GM23248 (cell line): ENCODE measurements around the gene NACC2. TPM values are rescaled to one million over a fixed set of nuclear protein-coding genes. Genes with fewer than 3 reads are reported as not detected.
A peak's percentile ranks its signal among the peaks of the same experiment; 100 is the strongest.

ENCODE experiments used
- DNase-seq: peaks from one replicate; pipeline ENCODE4 v3.0.0-alpha.2; 2015
- H2AFZ ChIP-seq: fragments of 200-600 bp; sonication (generic); 2 replicates; pipeline ENCODE4 v1.6.1; 2016; ENCODE audit warnings: antibody characterized with exemption
- H3F3A ChIP-seq: fragments of 200-600 bp; sonication (generic); 2 replicates; pipeline ENCODE4 v1.6.1; 2016; ENCODE audit warnings: mild to moderate bottlenecking, antibody characterized with exemption, mixed run types; ENCODE audit not compliant: insufficient read depth
- H3K27ac ChIP-seq: fragments of 200-600 bp; sonication (generic); 2 replicates; pipeline ENCODE4 v1.5.1; 2016; ENCODE audit warnings: mild to moderate bottlenecking
- H3K27me3 ChIP-seq: fragments of 200-600 bp; sonication (generic); replicated peaks from 2 replicates; pipeline ENCODE4 v1.6.1; 2016; ENCODE audit warnings: mild to moderate bottlenecking; ENCODE audit not compliant: insufficient read depth
- H3K36me3 ChIP-seq: fragments of 200-600 bp; sonication (generic); 2 replicates; pipeline ENCODE4 v1.6.1; 2016; ENCODE audit warnings: low read depth, mild to moderate bottlenecking
- H3K4me1 ChIP-seq: fragments of 200-600 bp; sonication (generic); 2 replicates; pipeline ENCODE4 v1.6.1; 2016; ENCODE audit warnings: mild to moderate bottlenecking; ENCODE audit not compliant: insufficient read depth
- H3K4me2 ChIP-seq: fragments of 200-600 bp; sonication (generic); one replicate; pipeline ENCODE4 v1.6.1; 2016; ENCODE audit warnings: mild to moderate bottlenecking; ENCODE audit not compliant: unreplicated experiment
- H3K4me3 ChIP-seq: fragments of 200-600 bp; sonication (generic); 2 replicates; pipeline ENCODE4 v1.5.1; 2016; ENCODE audit warnings: mild to moderate bottlenecking
- H3K79me2 ChIP-seq: fragments of 200-600 bp; sonication (generic); 2 replicates; pipeline ENCODE4 v1.6.1; 2016; ENCODE audit warnings: mild to moderate bottlenecking; ENCODE audit not compliant: insufficient read depth
- H3K9ac ChIP-seq: fragments of 200-600 bp; sonication (generic); 2 replicates; pipeline ENCODE4 v1.6.1; 2016; ENCODE audit warnings: mild to moderate bottlenecking
- H3K9me2 ChIP-seq: fragments of 200-600 bp; sonication (generic); 2 replicates; pipeline ENCODE4 v1.6.1; 2016; ENCODE audit warnings: mixed run types, mild to moderate bottlenecking, moderate library complexity; ENCODE audit not compliant: insufficient read depth
- H3K9me3 ChIP-seq: fragments of 200-600 bp; sonication (generic); one replicate; pipeline ENCODE4 v1.6.1; 2017; ENCODE audit warnings: low read depth
- H4K20me1 ChIP-seq: fragments of 200-600 bp; sonication (generic); 2 replicates; pipeline ENCODE4 v1.6.0; 2016; ENCODE audit not compliant: insufficient read depth
- EZH2 ChIP-seq: fragments of 200-600 bp; sonication (generic); IDR thresholded peaks from 2 replicates; pipeline ENCODE4 v1.6.1; 2018; ENCODE audit warnings: antibody characterized with exemption, mild to moderate bottlenecking; ENCODE audit not compliant: insufficient read depth, poor library complexity, severe bottlenecking
- EZH2phosphoT487 ChIP-seq: fragments of 200-600 bp; sonication (generic); IDR thresholded peaks from 2 replicates; pipeline ENCODE4 v1.6.1; 2018; ENCODE audit warnings: antibody characterized with exemption, moderate library complexity, mild to moderate bottlenecking, low read depth; ENCODE audit not compliant: insufficient read depth
- WGBS, 2 experiments: methylation state at CpG; one replicate each; pipeline ENCODE4 v1.1.6; 2015 to 2017; ENCODE audit warnings: low lambda C conversion rate in 2 of 2, low coverage in 1 of 2; ENCODE audit errors: missing lambda C conversion rate in 2 of 2; 5-methylcytosine and 5-hydroxymethylcytosine counted together
- in situ Hi-C: fragments of 300-500 bp; cut with MboI; formaldehyde crosslinking; loops from 2 replicates; pipeline ENCODE4 v1.15.0; 2020
- polyA plus RNA-seq: library from polyadenylated mRNA; unstranded; fragments of >200 nt; fragmentation: Nextera tagmentation; extraction: Ambion mirVana; gene quantifications from 2 replicates; pipeline ENCODE4 v1.2.1, GENCODE V29; 2016
- total RNA-seq: library from RNA; depleted of rRNA; stranded (reverse); fragments of >200 nt; shearing (Covaris generic); gene quantifications from 2 replicates; pipeline ENCODE4 v1.2.3, GENCODE V29; 2014; rRNA removed

Gene NACC2, protein sequence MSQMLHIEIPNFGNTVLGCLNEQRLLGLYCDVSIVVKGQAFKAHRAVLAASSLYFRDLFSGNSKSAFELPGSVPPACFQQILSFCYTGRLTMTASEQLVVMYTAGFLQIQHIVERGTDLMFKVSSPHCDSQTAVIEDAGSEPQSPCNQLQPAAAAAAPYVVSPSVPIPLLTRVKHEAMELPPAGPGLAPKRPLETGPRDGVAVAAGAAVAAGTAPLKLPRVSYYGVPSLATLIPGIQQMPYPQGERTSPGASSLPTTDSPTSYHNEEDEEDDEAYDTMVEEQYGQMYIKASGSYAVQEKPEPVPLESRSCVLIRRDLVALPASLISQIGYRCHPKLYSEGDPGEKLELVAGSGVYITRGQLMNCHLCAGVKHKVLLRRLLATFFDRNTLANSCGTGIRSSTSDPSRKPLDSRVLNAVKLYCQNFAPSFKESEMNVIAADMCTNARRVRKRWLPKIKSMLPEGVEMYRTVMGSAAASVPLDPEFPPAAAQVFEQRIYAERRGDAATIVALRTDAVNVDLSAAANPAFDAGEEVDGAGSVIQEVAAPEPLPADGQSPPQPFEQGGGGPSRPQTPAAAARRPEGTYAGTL
- total RNA-seq (30.7 and 35.9 TPM in 2 replicates), polyA plus RNA-seq (5.2 and 5.3 TPM in 2 replicates)

DNA sequence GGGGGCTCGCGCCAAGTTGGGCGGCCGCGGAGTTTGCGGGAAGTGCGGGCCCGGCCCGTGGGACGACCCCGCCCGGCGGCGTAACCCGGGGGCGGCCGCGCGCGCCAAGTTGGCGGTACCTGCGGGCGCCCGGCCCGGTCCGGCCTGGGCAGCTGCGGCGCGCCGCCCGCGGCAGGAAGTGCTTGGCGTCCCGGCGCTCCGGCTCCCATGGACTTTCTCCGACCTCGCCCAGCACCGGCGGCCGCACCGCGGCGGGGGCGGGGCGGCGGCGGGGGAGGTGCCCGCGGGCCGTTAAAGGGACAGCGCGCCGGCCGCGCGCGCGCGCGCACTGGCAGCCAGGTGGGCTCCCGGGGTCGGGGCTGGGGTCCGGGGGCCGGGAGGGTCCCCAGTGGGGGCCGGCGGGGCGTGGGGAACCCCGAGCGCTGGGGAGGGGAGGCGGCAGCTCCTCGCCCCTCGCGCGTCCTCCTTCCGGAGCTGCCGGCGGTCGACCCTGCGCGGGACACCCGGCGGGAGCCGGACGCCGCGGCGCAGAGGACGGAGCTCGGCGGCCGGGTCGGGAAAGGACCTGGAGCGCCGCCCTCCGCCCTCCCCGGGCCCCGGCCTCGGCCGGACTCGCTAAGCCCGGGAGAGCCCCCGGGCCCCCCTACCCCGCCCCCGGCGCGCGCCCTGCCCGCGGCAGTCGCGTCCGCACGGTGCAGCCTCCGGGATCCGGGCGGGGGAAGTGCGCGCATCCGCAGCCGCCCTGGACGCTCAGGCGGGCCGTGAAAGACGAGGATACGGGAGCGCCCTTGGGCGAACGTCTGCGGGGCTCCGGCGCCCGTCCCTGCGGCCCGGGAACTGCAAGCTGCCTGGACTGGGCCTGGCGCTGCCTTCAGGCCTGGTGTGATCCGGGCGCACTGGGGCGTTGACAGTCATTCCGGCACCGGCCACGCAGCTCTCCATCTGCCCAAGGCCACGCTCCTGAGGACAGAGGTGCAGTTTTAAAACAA is at the start of gene NACC2:
Gene NACC2, minus strand, starts transcription at position 220 of the 989 bp plus-strand sequence. CDS start 44,768 bp downstream, outside the sequence.
- peaks cover 15% of the 10 kb centered on the region for H3K4me1 ChIP-seq
- H4K20me1 ChIP-seq, result no peaks in the 10 kb centered on the region
- TF ChIP-seq EZH2phosphoT487, result no peak
- TF ChIP-seq EZH2, result no peak
- in situ Hi-C loops, result no loop called here
- H3K4me3 ChIP-seq, result peak within 1 kb of the TSS; percentile 85
- 2 to 3% methylated on average over 42 to 81 of the region's 143 CpGs for WGBS, 2 experiments
- DNase-seq, result peak; percentile 84
- no peaks in the 10 kb centered on the region; the same call in 1 of the 2 replicates for H3F3A ChIP-seq
- peak within 1 kb of the TSS; percentile 62 for H2AFZ ChIP-seq
- H3K9me2 ChIP-seq, result no peaks in the 10 kb centered on the region
- H3K4me2 ChIP-seq, result peak within 1 kb of the TSS; percentile 87
- H3K27ac ChIP-seq, result peak within 1 kb of the TSS; percentile 56
- no peaks in the 10 kb centered on the region for H3K36me3 ChIP-seq
- no peaks in the 10 kb centered on the region for H3K27me3 ChIP-seq
- H3K9me3 ChIP-seq, result no peaks in the 10 kb centered on the region
- H3K79me2 ChIP-seq, result peaks cover 42% of the 10 kb centered on the region
- H3K9ac ChIP-seq, result peak within 1 kb of the TSS; percentile 85

DNA sequence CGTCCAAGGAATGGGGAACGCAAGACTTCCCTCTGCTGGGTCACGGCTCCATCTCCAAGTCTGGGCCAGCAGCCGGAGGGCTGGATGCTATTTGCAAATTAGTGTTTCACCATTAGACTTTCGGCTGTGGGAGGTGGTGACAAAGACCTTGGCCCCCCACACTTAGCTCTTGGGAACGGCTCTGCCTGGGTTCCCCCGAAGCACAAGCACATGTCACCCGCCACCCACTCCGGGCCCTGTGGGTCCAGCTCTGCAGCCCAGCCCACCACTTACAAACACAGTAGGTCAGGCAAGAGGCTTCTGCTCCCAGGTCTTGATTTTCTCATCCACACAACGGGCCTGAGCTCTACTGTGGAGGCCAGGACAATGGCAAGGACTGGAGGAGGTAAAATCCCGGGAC is 49.4 kb upstream of the NACC2 start:
- no peaks in the 10 kb centered on the region for H3K4me1 ChIP-seq
- no peak for TF ChIP-seq EZH2phosphoT487
- TF ChIP-seq EZH2, result no peak
- H3K79me2 ChIP-seq, result no peaks in the 10 kb centered on the region
- H3K4me2 ChIP-seq, result no peak overlapping the region
- no peak overlapping the region for H3K9ac ChIP-seq
- H3K9me3 ChIP-seq, result no peaks in the 10 kb centered on the region
- no peaks in the 10 kb centered on the region for H3F3A ChIP-seq
- H4K20me1 ChIP-seq, result no peaks in the 10 kb centered on the region
- H3K27ac ChIP-seq, result no peak overlapping the region
- 61 to 70% methylated on average over 11 of the region's 11 CpGs for WGBS, 2 experiments
- no peak for DNase-seq
- H2AFZ ChIP-seq, result no peak overlapping the region
- H3K9me2 ChIP-seq, result no peaks in the 10 kb centered on the region
- no peaks in the 10 kb centered on the region for H3K36me3 ChIP-seq
- peaks cover 17% of the 10 kb centered on the region for H3K27me3 ChIP-seq
- no peak overlapping the region for H3K4me3 ChIP-seq
- in situ Hi-C loops, result no loop called here

DNA sequence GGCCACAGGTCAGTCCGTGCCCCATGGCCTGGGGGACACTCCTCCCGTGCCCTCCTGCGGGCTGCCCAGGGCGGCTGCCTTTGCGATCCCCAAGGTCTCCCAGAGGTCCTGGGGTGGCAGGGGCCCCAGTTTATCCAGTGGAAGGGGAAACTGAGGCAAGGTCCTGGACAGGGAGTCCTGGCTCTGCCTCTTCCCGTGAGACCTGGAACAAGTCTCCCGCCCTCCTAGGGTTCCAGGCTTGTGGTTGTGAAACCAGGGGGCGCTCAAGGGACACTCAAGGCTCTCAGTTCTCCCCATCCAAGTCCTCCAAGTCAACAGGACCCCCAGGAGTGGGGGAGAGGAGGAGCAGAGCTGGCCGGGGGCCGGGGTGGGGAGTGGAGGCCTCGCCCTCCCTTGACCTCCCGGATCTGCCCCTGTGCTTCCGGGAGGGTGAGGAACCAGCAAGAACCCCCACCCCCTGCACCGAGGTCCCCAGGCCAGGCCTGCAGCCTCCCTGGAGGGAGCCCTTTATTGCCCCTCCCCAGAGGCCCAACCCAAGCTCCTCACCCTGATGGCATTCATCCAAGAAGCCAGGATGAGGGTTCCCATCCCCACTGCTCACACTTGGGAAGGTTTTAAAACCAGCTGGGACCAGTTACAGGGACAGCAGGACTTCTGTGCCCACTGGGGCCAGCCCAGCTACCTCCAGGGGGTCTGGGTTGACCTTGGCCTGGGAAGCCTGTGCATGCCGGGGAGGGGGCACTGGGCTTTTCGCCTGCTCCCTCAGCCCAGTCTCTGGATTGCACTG is 48.3 kb upstream of the NACC2 start:
- Histone ChIP-seq H3K4me1 (no peaks in the 10 kb centered on the region), H3K79me2 (no peaks in the 10 kb centered on the region), H3K36me3 (no peaks in the 10 kb centered on the region), H3K27ac (no peak overlapping the region), H3K9ac (no peak overlapping the region), H3K4me2 (no peak overlapping the region), H3F3A (no peaks in the 10 kb centered on the region), H3K9me3 (no peaks in the 10 kb centered on the region), H3K4me3 (no peak overlapping the region), H2AFZ (no peak overlapping the region), H3K9me2 (no peaks in the 10 kb centered on the region), H3K27me3 (peaks cover 17% of the 10 kb centered on the region), H4K20me1 (no peaks in the 10 kb centered on the region)
- TF ChIP-seq EZH2 (no peak), EZH2phosphoT487 (no peak)
- in situ Hi-C loops, result no loop called here
- whole genome bisulfite sequencing, 2 experiments, result 21 to 22% methylated on average over 11 to 16 of the region's 16 CpGs
- peak; percentile 39 for DNase-seq
